Transverse colon (tissue), 4 donors: ENCODE measurements around the gene COPZ2.

Experiments used
- CTCF ChIP-seq, 5 experiments: fragments of 200-600 bp in 3 of 5; fragments of 450-650 bp in 2 of 5; sonication (generic) in 3 of 5; IDR thresholded peaks; 1 replicate in 2 of 5; 2 replicates in 3 of 5; pipeline ENCODE4 v1.5.1; 2016 to 2017; ENCODE audit warnings: antibody characterized with exemption in 5 of 5, inconsistent platforms in 3 of 5, mild to moderate bottlenecking in 2 of 5, moderate library complexity in 1 of 5
- POLR2A ChIP-seq: fragments of 450-650 bp; IDR thresholded peaks from one replicate; pipeline ENCODE4 v1.6.1; 2016; ENCODE audit warnings: antibody characterized with exemption, mild to moderate bottlenecking, moderate library complexity
- POLR2AphosphoS5 ChIP-seq, 3 donors: sonication (generic); formaldehyde crosslinking; IDR thresholded peaks; one replicate each; pipeline ENCODE4 v1.6.1; 2016; ENCODE audit warnings: antibody characterized with exemption in 3 of 3

- no peak for TF ChIP-seq POLR2AphosphoS5 (IDR thresholded peaks at IDR 0.05)
- TF ChIP-seq POLR2A = no peak
- TF ChIP-seq CTCF (IDR thresholded peaks at IDR 0.05) = no peak
Measured at GRCh38 chr17:47981462-47981861, 56.1 kb downstream of the COPZ2 start.
